Neural cell (in vitro differentiated cells): ENCODE results near the gene COL23A1.

Experiments
- EP300 ChIP-seq: fragments of 450-650 bp; conservative IDR thresholded peaks from 2 replicates; pipeline ENCODE4 v1.6.1; 2014; ENCODE audit warnings: antibody characterized with exemption, mild to moderate bottlenecking, moderate library complexity; ENCODE audit not compliant: poor library complexity, severe bottlenecking
- EZH2 ChIP-seq: fragments of 200-600, 300-800 bp; shearing (Covaris generic), sonication (generic); IDR thresholded peaks from 2 replicates; pipeline ENCODE4 v1.6.1; 2014; ENCODE audit warnings: antibody characterized with exemption, low read length, borderline replicate concordance, mild to moderate bottlenecking; ENCODE audit not compliant: insufficient read depth, poor library complexity, severe bottlenecking
- MXI1 ChIP-seq: fragments of 450-650 bp; conservative IDR thresholded peaks from 2 replicates; pipeline ENCODE4 v1.6.1; 2014; ENCODE audit warnings: antibody characterized with exemption, mild to moderate bottlenecking; ENCODE audit not compliant: poor library complexity, severe bottlenecking
- POLR2AphosphoS5 ChIP-seq: IDR thresholded peaks from 2 replicates; pipeline ENCODE4 v1.6.1; 2012
- SMC3 ChIP-seq: fragments of 450-650 bp; conservative IDR thresholded peaks from 2 replicates; pipeline ENCODE4 v1.6.1; 2014; ENCODE audit warnings: antibody characterized with exemption, mild to moderate bottlenecking, moderate library complexity; ENCODE audit not compliant: poor library complexity
- TF ChIP-seq, protein P1 (sequence below): IDR thresholded peaks from 2 replicates; pipeline ENCODE4 v1.6.1; 2012; ENCODE audit warnings: borderline replicate concordance
- TF ChIP-seq, protein P2 (sequence below): fragments of 450-650 bp; IDR thresholded peaks from 2 replicates; pipeline ENCODE4 v1.5.1; 2014; ENCODE audit warnings: antibody characterized with exemption, mild to moderate bottlenecking, moderate library complexity; ENCODE audit not compliant: poor library complexity, severe bottlenecking

DNA sequence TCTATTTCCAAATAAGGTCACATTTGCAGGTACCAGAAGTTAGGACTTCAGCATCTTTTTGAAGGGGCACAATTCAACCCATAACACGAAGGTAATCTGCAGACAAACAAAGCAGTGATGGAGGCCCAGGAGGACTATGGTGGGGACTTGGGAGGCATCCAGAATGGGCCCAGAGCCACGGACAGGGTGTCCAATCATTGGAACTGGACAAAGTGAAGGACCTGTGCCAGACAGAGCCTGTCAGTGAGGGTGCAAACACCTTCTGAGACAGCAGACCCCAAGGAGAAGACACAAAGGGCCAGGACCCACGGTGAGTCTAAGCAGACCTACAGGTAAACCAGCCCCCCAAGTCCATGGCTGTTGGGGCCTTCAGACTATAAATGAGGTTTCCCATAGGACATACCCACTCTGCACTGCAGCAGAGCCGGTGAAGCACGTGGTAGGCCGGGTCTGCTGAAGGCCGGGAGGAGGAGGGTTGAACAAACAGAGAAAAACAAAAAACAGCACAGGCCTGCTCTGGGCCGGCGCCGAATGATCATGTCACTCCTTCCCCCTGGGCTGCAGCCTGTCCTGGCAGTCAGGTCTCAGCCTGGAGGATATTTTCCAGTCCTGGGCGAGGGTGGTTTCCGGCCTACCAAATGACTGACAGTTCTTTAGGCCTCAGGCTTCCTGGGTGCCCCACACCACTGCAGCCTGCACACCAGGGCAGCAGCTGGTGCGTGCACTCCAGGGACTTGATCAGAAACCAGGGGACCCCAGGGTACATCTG is 84.4 kb downstream of the COL23A1 start:
- TF ChIP-seq, protein P1, sequence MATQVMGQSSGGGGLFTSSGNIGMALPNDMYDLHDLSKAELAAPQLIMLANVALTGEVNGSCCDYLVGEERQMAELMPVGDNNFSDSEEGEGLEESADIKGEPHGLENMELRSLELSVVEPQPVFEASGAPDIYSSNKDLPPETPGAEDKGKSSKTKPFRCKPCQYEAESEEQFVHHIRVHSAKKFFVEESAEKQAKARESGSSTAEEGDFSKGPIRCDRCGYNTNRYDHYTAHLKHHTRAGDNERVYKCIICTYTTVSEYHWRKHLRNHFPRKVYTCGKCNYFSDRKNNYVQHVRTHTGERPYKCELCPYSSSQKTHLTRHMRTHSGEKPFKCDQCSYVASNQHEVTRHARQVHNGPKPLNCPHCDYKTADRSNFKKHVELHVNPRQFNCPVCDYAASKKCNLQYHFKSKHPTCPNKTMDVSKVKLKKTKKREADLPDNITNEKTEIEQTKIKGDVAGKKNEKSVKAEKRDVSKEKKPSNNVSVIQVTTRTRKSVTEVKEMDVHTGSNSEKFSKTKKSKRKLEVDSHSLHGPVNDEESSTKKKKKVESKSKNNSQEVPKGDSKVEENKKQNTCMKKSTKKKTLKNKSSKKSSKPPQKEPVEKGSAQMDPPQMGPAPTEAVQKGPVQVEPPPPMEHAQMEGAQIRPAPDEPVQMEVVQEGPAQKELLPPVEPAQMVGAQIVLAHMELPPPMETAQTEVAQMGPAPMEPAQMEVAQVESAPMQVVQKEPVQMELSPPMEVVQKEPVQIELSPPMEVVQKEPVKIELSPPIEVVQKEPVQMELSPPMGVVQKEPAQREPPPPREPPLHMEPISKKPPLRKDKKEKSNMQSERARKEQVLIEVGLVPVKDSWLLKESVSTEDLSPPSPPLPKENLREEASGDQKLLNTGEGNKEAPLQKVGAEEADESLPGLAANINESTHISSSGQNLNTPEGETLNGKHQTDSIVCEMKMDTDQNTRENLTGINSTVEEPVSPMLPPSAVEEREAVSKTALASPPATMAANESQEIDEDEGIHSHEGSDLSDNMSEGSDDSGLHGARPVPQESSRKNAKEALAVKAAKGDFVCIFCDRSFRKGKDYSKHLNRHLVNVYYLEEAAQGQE, result no peak
- TF ChIP-seq EZH2, result no peak
- TF ChIP-seq, protein P2, sequence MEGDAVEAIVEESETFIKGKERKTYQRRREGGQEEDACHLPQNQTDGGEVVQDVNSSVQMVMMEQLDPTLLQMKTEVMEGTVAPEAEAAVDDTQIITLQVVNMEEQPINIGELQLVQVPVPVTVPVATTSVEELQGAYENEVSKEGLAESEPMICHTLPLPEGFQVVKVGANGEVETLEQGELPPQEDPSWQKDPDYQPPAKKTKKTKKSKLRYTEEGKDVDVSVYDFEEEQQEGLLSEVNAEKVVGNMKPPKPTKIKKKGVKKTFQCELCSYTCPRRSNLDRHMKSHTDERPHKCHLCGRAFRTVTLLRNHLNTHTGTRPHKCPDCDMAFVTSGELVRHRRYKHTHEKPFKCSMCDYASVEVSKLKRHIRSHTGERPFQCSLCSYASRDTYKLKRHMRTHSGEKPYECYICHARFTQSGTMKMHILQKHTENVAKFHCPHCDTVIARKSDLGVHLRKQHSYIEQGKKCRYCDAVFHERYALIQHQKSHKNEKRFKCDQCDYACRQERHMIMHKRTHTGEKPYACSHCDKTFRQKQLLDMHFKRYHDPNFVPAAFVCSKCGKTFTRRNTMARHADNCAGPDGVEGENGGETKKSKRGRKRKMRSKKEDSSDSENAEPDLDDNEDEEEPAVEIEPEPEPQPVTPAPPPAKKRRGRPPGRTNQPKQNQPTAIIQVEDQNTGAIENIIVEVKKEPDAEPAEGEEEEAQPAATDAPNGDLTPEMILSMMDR, result no peak
- TF ChIP-seq MXI1, result no peak
- no peak for TF ChIP-seq EP300
- no peak for TF ChIP-seq SMC3
- no peak for TF ChIP-seq POLR2AphosphoS5
